ENCODE results near the gene COL12A1. TPM values are rescaled to one million over a fixed set of nuclear protein-coding genes. Genes with fewer than 3 reads are reported as not detected.

COL12A1 gene
- polyA plus RNA-seq, 3 donors = 65.5 to 82.5 (median 71.4) TPM

DNA sequence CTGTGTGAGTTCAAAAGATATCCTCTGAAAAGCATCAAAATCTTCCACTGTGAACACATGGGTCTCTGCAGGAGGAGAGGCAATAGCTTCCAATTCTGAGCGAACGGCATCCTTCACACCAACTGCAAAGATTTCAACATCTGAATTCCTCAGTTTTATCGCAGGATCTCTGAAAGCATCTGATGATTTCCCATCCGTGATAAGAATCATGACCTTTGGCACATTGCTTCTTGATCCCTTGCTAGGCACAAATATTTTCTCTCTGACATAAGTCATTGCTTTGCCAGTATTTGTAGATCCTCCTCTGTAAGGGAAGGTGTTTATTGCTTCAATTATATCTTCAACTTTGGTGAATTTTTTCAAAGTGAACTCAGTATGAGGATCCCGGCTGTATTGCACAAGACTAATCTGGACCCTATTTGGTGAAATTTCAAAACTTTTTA lies 22.7 kb downstream of the COL12A1 start:
- no peak for DNase-seq (ENCODE audit: low read depth in 3 of 3, low spot score in 2 of 3)

- no peak for DNase-seq (ENCODE audit: low read depth in 3 of 3, low spot score in 2 of 3)
Measured at GRCh38 chr6:75180864-75181263, 25.0 kb downstream of the COL12A1 start.

GRCh38 chr6:75178757-75179156 lies 27.1 kb downstream of the COL12A1 start:
- DNase-seq (ENCODE audit: low read depth in 3 of 3, low spot score in 2 of 3) = no peak

- DNase-seq (ENCODE audit: low read depth in 3 of 3, low spot score in 2 of 3) = no peak
Measured at GRCh38 chr6:75176076-75176582, 29.7 kb downstream of the COL12A1 start.

DNA sequence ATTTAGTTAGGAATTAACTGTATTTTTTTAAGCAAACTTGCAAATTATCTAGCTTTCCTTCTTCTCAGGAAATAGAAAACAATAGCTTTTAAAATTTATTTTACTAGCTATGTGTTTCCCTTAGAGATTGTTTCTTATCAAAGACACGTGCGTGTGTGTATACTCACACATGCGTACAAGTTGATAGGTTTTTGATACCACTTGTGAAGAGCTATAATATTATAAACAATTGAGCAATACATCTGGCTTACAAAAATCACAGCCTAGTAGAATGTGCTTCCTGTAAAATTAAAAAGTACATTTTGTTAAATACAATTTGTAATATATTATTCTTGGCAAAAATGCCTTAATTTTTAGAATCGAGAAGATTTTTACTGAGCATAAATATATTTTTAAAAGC lies 33.9 kb downstream of the COL12A1 start:
- DNase-seq (ENCODE audit: low read depth in 3 of 3, low spot score in 2 of 3) = no peak

GRCh38 chr6:75171567-75171966 lies 34.3 kb downstream of the COL12A1 start:
- no peak for DNase-seq (ENCODE audit: low read depth in 3 of 3, low spot score in 2 of 3)

GRCh38 chr6:75170691-75171560 lies 34.9 kb downstream of the COL12A1 start:
- DNase-seq (ENCODE audit: low read depth in 3 of 3, low spot score in 2 of 3) = peak in 1 of 3 donors; percentile 19

- DNase-seq (ENCODE audit: low read depth in 3 of 3, low spot score in 2 of 3) = no peak
Measured at GRCh38 chr6:75169689-75170586, 35.9 kb downstream of the COL12A1 start.

DNA sequence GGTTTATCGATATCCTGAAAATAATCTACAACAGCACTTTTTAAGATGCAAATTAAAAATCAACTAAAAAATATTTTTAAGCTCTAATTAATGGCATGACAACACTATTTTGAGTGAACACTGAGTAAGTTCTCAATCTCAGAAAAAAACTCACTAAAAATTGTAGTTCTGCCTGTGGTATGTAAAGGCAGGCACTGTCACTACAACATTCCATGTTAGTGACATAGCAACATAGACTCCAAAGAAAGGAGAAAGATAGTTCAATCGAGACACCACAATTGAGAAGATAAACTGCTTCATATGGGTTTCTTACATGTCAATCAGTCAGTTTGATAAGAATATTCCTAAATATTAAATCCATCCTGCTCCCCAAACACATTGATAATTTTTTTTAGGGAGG lies 38.0 kb downstream of the COL12A1 start:
- no peak for DNase-seq (ENCODE audit: low read depth in 3 of 3, low spot score in 2 of 3)

DNA sequence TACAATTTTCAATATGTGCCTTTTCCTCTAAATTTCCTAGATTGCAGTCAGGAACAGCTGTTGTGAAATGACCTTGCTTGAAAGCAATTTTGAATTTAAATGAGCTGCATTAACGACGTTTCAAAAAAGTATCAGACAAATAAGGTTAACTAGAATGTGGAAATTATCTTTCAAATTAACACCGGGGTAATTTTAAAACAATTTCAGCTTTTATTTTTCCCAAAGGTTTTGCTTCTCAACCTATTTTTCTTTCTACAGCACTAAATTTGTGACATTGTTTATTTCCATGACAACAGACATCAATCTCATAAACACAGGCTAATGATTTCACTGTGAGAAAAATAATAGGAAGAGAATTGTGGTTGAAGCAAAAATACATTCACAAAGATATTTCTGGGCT lies 38.5 kb downstream of the COL12A1 start:
- DNase-seq (ENCODE audit: low read depth in 3 of 3, low spot score in 2 of 3) = no peak

GRCh38 chr6:75166773-75167172 lies 39.1 kb downstream of the COL12A1 start:
- DNase-seq (ENCODE audit: low read depth in 3 of 3, low spot score in 2 of 3) = no peak

DNA sequence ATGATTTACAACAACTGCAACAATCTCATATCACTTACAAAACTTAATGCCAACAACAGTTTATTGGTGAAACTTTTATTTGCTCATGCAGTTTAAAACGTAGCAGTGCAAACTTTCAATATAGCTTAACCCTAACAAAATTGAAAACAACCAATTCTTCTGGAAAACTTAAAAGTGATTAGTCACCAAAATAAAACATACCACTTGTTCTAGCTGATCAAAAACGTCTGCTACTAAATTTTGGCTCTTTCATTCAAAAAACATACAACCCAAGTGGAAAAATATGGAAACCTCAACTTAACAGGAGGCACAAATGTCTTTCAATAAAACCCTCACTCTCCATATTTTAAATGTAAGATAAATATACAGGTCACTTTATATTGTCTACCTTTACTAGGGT lies 39.6 kb downstream of the COL12A1 start:
- DNase-seq (ENCODE audit: low read depth in 3 of 3, low spot score in 2 of 3) = no peak

- no peak for DNase-seq (ENCODE audit: low read depth in 3 of 3, low spot score in 2 of 3)
Measured at GRCh38 chr6:75158176-75158575, 47.7 kb downstream of the COL12A1 start.

GRCh38 chr6:75157336-75157735 lies 48.5 kb downstream of the COL12A1 start:
- DNase-seq (ENCODE audit: low read depth in 3 of 3, low spot score in 2 of 3) = no peak

GRCh38 chr6:75156186-75156878 lies 49.5 kb downstream of the COL12A1 start:
- DNase-seq (ENCODE audit: low read depth in 3 of 3, low spot score in 2 of 3) = no peak

DNA sequence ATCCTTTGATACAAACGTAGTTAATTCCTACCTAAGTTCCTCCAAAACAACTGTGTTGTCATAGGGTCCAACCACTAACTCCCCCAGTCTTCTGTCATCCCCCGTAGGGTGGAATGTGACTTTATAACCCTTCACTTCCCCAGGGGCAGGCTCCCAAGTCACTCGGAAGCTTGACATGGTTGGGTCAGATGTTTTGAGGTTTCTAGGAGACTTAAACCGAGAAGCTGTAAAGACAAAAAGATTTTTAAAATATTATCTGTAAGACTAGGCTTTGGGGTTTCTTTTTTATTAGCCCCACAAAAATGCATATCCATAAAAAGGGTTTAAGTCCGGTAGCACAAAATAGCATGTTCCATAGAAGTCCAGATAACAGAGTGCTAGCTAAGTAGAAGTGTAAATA lies 50.2 kb downstream of the COL12A1 start:
- DNase-seq (ENCODE audit: low read depth in 3 of 3, low spot score in 2 of 3) = no peak

DNA sequence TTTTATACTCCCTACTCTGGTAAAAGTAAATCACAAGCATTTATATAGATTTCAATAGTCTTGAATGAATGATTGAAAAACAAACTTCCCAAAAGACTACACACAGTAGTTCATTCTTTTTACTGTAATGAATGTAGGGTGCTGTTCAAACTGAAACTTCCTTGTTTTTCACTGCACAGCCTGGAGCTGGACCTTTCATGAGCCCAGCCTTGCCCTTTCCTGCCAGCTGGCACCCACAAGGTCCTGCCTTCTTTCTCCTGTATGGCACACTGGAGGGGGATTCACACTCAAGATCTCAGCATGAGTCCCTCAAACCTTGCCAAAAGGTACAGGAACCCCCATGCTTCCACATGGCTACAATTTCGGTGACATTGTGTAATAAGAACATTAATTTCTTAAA lies 50.9 kb downstream of the COL12A1 start:
- DNase-seq (ENCODE audit: low read depth in 3 of 3, low spot score in 2 of 3) = no peak

GRCh38 chr6:75150685-75151412 lies 55.0 kb downstream of the COL12A1 start:
- no peak for DNase-seq (ENCODE audit: low read depth in 3 of 3, low spot score in 2 of 3)

GRCh38 chr6:75149696-75150095 lies 56.2 kb downstream of the COL12A1 start:
- no peak for DNase-seq (ENCODE audit: low read depth in 3 of 3, low spot score in 2 of 3)

DNA sequence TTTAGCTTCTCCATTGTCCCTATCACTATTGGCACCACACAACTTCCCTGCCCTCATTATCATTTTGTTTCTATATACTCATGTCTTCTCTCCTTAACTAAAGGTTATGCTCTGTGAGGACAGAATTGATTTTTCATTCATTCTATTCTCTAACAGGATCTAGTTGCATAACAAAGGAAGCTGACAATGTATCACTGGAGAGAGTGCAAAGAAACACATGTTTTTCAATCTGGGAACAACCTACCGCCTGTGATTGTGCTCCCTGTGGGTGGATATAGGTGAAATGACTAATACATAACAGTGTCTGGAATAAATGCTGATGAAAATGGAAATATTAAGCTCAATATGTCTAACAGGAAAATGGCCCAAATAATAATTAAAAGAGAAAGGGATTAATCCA lies 56.6 kb downstream of the COL12A1 start:
- DNase-seq (ENCODE audit: low read depth in 3 of 3, low spot score in 2 of 3) = no peak

Data from right renal cortex interstitium (tissue), 3 donors.